ENCODE results near the gene LMX1A.

GRCh38 chr1:165218731-165219130, 137.8 kb downstream of the LMX1A start:
- TF ChIP-seq CTCF (conservative IDR thresholded peaks at IDR 0.05; ENCODE audit: low read depth, low read length), result no peak
- TF ChIP-seq EZH2 (IDR thresholded peaks at IDR 0.05; ENCODE audit: borderline replicate concordance, low read depth, low read length, poor library complexity, severe bottlenecking), result no peak
